OCI-LY7 (cell line): ENCODE measurements around the gene FTHL17.

Experiments
- EZH2phosphoT487 ChIP-seq: fragments of 200-600 bp; sonication (generic); IDR thresholded peaks from 2 replicates; pipeline ENCODE4 v1.6.1; 2018; ENCODE audit warnings: low read depth, borderline replicate concordance, mild to moderate bottlenecking, mixed run types, antibody characterized with exemption, low read length, moderate library complexity, mixed read lengths
- TF ChIP-seq, protein P1 (sequence below): fragments of 200-600 bp; sonication (generic); conservative IDR thresholded peaks from 2 replicates; pipeline ENCODE4 v1.5.1; 2014; ENCODE audit warnings: mild to moderate bottlenecking, antibody characterized with exemption, low read length, moderate library complexity, mixed read lengths

DNA sequence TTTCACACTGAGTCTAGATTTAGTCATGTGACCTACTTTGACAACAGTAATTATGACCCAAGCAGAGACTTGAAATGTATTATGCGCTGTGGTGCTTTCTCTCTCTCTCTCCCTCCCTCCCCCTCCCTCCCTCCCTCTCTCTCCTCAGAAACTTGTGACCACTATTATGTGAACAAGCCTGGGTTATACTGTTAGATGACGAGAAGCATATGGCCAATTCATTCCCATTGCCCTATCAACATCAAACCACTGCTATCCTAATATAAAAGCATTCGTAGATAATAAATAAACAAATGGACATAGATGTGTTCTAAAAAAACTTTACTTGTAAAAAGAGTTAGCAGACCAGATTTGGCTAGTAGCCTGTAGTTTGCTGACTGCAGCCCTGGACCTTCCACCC lies 18.2 kb downstream of the FTHL17 start:
- TF ChIP-seq, protein P1, sequence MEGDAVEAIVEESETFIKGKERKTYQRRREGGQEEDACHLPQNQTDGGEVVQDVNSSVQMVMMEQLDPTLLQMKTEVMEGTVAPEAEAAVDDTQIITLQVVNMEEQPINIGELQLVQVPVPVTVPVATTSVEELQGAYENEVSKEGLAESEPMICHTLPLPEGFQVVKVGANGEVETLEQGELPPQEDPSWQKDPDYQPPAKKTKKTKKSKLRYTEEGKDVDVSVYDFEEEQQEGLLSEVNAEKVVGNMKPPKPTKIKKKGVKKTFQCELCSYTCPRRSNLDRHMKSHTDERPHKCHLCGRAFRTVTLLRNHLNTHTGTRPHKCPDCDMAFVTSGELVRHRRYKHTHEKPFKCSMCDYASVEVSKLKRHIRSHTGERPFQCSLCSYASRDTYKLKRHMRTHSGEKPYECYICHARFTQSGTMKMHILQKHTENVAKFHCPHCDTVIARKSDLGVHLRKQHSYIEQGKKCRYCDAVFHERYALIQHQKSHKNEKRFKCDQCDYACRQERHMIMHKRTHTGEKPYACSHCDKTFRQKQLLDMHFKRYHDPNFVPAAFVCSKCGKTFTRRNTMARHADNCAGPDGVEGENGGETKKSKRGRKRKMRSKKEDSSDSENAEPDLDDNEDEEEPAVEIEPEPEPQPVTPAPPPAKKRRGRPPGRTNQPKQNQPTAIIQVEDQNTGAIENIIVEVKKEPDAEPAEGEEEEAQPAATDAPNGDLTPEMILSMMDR, result no peak
- TF ChIP-seq EZH2phosphoT487, result no peak
